GM12874 (cell line): ENCODE data around the gene TEF.

Experiments
- CTCF ChIP-seq: IDR thresholded peaks from 2 replicates; pipeline ENCODE4 v1.5.1; 2011; ENCODE audit warnings: low read depth, mild to moderate bottlenecking, control low read depth, low read length, moderate library complexity; ENCODE audit not compliant: insufficient read depth

Gene TEF

GRCh38 chr22:41347066-41347859 is 34.5 kb upstream of the TEF start:
- no peak for TF ChIP-seq CTCF

DNA sequence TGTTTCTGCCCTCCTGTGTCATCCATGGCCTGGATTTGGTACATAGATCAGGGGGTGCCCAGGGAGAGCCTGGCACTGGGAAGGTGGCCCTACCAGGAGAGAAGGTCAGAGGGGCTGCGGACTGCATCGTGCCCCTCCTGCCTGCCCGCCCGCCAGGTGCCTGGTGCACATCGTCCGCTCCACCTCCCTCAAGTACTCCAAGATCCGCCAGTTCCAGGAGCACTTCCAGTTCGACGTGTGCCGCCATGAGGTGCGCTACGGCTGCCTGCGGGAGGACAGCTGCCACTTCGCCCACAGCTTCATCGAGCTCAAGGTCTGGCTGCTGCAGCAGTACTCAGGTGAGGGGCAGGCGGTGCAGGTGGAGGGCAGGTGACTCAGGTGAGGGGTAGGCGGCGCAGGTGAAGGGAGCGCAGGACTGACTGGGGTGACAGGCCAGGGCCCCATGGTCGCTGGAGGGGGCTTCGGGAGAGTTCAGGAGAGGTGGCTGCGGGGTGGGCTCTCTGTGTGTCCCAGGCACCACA is 32.7 kb upstream of the TEF start:
- TF ChIP-seq CTCF = no peak

- TF ChIP-seq CTCF = no peak
These were observed 31.7 kb upstream of the TEF start for GRCh38 chr22:41350087-41350486.

DNA sequence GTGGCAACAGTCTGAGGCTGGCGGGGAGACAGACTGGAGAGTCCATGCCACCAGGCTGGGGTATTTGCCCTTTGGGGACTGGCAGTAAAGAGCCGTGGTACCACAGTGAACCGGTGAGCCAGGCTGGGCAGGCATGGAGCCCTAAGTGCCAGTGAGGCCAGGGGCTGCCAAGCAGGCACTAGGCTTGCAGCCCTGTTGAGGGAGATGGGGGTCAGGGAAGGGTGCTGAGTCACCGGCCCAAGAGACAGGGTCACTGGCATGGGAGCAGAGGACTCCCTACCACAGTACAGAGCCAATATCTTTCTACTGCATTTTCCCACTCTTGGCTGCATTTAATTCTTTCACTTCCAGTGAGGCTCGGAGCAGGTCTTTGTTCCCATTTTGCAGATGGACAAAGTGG is 30.7 kb upstream of the TEF start:
- no peak for TF ChIP-seq CTCF

DNA sequence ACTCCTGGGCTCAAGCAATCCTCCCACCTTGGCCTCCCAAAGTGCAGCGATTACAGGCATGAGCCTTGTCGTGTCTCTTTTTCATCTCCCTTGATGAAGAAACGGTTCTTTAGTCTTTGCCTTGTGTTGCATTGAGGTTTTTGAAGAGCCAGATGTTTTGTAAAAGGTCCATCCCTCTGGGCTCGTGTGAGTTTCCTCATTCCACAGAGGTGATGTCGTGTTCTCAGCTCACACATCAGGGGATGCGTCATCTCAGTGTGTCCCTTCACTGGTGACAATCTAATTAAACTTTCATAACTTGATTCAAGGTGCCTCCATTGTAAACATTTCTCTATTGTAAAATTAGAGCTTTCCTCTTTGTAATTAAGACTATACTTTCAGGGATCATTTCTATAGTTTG is 29.7 kb upstream of the TEF start:
- TF ChIP-seq CTCF = no peak

- no peak for TF ChIP-seq CTCF
These were observed 27.7 kb upstream of the TEF start for GRCh38 chr22:41353862-41354575.

DNA sequence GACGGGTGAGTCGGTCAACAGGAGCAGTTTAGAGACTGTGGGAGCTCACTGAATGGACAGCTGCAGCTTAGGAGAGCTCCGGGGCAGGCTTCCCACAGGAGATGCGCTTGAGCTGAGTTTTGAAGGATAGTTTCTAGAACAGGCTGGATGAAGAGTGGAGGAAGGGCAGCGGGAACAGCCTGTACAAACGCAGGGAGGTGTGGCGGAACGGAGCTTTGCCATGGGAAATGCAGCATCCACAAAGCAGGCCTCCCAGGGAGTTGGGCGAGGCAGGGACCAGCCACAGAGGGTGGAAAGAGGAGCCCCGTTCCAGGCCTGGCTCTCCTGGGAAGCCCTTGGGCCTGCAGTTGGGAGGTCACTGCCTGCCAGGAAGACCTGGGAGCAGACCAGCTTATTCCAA is 26.8 kb upstream of the TEF start:
- no peak for TF ChIP-seq CTCF
